ENCODE data around the gene CBLB.
"Not testable (repeated sequence)": the region's sequence is repeated elsewhere in the genome, so short reads cannot be mapped to it uniquely, and the experiment has no call there.

Gene CBLB

GRCh38 chr3:105816833-105817232, 52.0 kb downstream of the CBLB start:
- DNase-seq (ENCODE audit: low read depth) = no peak

DNA sequence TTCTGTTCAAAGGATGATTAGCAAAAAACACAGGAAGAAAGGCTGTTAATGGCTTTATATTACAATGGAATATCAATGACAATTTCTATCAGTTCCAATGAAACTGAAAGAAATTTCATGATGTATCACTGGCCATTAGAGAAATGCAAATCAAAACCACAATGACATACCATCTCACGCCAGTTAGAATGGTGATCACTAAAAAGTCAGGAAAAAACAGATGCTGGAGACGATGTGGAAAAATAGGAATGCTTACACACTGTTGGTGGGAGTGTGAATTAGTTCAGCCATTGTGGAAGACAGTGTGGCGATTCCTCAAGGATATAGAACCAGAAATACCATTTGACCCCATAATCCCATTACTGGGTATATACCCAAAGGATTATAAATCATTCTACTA, 53.5 kb downstream of the CBLB start:
- not testable (repeated sequence) for DNase-seq (ENCODE audit: low read depth)

DNA sequence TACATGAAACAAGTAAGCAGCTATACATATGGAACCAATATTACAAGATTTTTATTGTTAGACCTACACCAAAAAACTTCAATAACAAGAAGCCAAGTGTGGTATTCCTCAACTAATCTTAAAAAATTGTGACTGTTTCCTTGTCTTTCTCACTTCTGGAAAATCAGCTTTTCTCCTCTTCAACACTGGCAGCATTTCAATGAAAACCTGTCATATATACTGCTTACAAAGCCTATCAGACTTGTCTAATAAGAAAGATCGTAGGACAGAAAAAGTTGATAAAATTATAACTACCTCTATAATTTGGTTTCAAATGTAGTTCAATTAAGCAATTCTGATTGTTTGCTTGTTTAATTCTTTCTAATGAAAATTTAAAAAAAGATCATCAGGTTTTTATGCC, 55.1 kb downstream of the CBLB start:
- DNase-seq (ENCODE audit: low read depth) = no peak

DNA sequence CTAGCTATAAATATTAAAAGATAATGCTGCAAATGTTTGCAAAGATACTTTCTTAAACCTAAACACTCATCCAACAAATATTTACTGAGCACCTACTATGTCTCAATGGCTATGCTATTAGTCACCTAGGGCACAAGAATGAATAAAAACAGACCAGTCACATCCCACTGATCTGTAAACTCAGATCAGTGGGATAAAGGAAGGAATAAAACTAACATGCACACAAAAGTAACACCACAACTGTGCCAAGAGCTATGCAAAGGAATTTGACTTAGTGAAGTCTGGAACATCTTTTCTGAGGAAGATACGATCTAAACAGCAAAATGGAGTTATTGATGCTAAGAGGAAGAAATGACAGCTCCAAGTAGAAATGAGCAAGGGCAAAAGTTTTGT, 56.6 kb downstream of the CBLB start:
- DNase-seq (ENCODE audit: low read depth) = no peak

DNA sequence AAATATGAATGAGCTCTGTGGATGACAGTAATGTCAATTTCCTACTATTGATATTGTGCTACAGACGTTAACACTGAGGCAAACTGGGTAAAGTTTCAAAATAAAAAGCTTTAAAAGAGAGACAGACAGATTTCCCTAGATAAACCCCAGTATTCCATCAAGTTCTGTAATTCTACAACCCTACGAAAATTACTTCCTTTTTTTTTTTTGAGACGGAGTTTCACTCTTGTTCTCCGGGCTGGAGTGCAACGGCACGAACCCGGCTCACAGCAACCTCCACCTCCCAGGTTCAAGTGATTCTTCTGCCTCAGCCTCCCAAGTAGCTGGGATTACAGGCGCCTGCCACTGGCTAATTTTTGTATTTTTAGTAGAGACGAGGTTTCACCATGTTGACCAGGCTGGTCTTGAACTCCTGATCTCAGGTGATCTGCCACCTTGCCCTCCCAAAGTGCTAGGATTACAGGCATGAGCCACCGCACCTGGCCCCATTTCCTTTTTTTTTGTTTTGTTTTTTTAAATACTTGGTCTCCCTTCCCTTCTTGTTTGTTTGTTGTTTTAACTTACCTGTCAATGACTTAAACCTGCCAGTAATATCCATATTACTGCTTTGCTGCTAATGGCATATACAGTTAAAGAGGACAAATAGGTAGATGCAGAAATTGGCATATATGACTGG, 57.2 kb downstream of the CBLB start:
- DNase-seq (ENCODE audit: low read depth) = no peak

DNA sequence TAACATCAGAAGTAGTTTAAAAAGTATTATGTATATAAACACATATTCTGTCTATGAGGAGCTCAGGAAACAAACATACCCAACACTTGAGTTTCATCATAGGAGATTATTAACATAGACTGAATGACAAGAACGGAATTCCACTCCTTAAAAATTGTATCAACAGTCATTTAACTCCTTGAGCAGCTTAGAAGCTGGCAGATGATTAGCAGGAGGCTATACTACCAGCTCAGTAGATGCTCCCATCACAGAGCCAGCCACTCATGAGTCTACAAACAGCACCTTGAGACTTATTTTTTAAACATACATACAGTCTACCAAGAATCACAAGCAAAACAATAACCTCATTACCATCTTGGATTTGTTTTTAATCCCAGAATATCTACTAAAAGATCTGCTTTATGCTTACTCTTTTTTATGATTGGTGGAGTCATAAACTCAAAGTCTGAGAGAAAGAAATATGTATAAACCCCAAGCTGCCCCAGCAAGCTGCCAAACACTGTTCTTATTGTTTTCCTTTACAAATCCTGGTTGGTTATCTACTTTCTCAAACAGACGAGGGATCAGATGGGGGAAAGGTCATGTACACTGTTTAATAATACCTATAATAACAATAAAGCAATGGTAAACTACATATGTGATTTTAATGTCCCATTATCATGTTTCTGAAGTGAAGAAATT, 59.5 kb downstream of the CBLB start:
- DNase-seq (ENCODE audit: low read depth) = no peak

- DNase-seq (ENCODE audit: low read depth) = no peak
Measured at GRCh38 chr3:105807701-105808100, 61.1 kb downstream of the CBLB start.

GRCh38 chr3:105807146-105807545, 61.7 kb downstream of the CBLB start:
- no peak for DNase-seq (ENCODE audit: low read depth)

DNA sequence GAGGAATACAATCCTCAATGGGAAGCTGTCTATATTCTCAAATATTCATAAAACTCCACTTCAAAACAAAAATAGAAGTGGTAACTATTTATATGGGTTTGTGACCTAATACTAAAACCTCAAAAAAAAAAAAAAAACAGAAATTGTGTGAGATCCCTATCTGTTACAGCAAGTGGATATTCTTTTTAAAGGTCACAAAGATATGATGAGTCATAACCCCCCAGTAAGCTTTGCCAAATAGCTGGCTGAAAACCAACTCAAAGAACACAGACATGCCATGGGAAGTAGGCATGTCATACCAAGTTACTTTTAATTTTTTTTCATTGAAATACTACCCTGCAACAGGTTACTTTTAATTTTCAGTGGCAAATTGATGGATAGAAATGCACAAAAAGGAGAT, 62.5 kb downstream of the CBLB start:
- no peak for DNase-seq (ENCODE audit: low read depth)

DNA sequence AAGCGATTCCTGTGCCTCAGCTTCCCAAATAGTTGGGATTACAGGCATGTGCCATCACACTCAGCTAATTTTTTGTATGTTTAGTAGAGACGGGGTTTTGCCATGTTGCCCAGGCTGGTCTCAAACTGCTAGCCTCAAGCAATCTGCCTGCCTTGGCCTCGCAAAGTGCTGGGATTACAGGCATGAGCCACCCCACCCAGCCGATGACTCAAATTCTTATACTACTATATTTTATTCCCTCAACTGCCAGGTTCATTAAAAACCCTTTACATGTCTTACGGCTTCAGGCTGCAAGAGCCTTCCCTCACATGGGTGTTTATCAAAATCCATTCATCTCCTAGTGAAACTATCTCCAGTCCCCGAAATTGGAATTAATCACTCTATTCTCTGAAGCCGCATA, 63.4 kb downstream of the CBLB start:
- no peak for DNase-seq (ENCODE audit: low read depth)

DNA sequence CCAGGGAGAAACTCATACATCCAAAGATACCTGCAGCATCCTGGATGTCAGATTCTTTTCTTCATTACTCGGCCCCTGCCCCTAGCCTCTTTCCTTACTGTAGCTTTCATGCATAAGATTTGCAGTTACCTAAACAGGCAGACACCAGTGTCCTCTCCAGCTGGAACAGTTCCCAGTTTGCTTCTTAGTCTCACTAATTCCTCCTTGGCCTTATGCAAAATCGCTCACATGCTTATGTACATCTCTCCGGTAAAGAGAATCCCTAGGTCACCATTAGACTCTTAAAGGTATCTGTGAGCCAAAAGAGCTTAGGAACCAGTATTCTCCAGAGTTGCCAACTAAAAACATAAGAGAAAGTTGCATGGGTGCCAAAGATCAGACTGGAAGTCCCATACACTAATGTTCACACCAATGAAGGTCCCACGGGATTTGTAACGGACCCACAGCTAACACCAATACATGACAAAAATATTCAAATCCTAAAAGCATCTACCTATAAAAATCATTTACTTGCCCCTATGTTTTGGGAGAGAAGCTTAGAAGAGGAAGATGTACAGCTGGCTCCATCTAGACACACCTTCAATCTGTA, 66.6 kb downstream of the CBLB start:
- DNase-seq (ENCODE audit: low read depth) = no peak

DNA sequence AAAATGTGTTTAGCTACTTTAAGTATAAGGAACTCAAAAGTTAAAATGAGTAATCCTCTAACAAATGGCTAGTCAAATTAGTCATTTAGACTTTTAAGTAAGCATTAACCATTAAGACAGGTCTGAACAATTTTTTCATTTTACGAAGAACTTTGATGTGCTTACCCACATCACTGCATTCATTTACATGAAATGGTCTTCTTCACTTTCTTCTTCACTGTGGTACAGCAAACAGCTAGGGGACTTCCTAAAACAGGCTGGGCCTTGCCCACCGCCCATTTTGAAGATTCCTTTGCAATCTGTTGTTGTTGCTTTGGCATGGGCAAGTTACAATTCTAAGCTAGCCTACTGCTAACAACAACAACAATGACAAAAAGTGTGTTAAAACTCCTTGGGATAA, 67.4 kb downstream of the CBLB start:
- no peak for DNase-seq (ENCODE audit: low read depth)

GRCh38 chr3:105800320-105800719, 68.5 kb downstream of the CBLB start:
- no peak for DNase-seq (ENCODE audit: low read depth)

DNA sequence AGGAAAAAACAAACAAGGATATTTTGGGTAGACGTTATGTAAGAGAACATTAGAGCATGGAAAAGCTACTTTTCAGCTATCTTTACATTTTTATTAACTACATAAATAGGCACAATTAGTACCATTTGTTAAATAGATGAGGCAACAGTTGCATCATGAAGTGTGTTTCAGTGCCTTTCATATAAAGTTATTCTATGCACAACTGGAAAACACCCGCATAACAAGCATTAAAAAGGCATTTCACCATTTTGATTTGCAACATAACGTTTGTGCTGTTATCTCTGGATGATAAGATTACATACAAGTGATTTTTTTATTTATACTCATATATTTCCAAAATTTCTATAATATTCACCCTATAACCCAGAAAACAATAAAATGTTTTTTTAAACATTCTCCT, 69.5 kb downstream of the CBLB start:
- no peak for DNase-seq (ENCODE audit: low read depth)

DNA sequence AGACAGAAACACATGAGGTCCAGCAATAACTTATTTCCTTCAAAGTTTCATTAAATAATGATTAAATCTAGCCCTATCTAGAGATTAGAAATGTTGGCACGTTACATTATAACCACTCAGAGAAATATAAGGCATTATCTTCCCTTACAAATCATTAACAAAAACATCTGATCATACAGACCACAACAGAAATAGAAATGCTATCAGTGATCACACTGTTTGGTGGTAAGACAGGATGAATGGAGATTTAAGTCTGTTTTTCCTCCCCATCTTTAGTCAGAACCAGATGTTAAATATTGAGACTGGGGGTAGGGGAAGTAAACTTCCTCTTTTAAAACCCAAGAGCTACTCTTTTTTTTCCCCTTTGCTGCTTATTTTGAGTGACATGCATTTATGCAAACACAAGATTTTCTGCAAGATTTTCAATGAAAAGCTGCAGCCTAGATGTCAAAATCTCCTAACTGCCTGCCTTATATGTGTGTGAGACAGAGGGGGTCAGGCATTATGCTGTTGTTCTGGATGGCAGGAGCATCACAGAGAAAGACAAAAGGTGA, 70.4 kb downstream of the CBLB start:
- DNase-seq (ENCODE audit: low read depth) = no peak

DNA sequence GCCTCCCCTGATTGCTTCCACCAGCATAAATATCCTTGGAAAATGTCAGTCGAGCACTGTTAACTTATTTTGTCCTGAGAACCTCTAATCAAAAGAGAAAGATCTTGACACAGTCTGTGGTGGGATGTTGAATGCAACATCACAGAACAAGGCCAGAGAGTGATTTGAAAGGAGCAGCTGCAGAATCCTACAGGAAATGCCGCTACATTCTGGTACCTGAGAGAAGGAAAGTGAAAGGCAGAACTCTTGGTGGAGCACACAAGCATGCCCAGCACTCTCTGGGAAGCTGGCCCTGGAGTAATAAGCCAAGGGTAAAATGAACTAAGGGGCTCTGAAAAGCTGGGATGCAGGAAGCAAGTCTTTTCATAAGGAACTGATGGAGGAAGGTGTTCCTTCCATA, 75.8 kb downstream of the CBLB start:
- no peak for DNase-seq (ENCODE audit: low read depth)

GRCh38 chr3:105791919-105792786, 76.7 kb downstream of the CBLB start:
- no peak for DNase-seq (ENCODE audit: low read depth)

DNA sequence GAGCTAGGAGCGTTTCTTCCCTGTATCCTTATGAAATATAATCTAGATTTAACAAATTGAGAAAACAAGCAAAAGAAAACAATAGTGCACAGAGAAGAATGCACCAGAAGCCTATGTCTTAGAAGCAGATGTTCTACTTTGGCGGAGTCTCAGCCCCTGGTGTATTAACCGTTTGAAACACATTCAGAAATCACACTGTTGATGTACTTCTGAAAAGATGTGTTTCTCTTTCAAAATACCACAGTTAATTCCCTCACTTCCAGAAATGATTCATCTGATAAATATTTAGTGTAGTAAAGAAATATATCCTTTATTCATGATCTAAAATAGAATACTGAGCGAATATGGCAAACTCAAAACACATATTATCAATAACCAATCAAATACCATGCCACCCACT, 77.7 kb downstream of the CBLB start:
- no peak for DNase-seq (ENCODE audit: low read depth)

DNA sequence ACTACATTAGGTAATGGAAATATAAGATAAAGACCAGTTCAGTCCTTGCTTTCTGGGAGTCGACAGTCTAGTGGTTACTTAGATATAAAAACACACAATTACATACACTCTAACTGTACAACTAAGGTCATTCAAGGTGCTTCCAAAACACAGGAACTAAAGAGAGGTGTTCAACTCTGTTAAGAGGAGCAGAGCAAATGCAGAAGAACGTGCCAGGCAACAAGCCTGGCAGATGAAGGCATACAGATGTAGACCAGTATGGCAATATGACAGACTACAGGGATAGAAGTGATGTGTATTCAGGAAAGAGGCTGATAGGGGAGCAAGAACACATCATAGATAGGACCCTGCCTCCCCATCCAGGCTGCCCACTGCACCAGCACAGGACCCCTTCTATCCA, 78.3 kb downstream of the CBLB start:
- DNase-seq (ENCODE audit: low read depth) = no peak

DNA sequence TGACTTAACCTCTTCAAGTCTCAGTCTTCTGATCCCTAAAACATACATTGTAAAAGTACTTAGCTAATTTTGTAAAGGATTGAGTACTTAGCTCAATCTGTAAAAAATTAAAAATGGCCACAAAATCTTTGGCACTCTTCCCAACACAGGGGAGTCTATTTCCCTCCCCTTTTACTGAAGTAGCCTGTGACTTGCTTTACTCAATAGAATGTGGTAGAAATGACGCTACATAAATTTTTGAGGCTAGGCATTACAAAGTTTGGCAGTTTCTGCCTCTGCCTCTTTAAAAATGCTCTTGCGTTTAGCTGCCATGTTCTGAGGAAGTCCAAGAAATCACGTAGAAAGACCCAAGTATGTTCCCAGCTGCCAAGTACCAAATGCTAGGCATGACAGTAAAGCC, 80.2 kb downstream of the CBLB start:
- DNase-seq (ENCODE audit: low read depth) = no peak

GRCh38 chr3:105787453-105787852, 81.4 kb downstream of the CBLB start:
- DNase-seq (ENCODE audit: low read depth) = no peak

DNA sequence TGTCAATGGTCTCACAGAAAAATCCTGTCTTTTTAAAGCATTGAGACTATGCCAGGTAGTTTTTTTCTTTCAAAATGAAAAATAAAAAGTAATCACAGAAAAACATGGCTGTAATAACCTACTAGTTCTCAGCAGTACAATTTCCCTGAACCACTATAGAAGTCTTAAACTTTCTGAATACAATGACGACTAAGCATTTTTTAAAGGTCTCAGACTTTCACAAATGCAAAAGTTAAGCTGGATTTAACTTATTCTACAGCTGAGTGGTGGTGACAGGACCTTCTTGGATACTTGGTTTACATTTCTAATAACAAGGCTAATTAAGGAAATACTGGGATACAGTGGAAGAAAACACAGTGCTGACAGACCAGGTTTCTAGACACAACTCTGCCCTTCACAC, 81.8 kb downstream of the CBLB start:
- DNase-seq (ENCODE audit: low read depth) = no peak

DNA sequence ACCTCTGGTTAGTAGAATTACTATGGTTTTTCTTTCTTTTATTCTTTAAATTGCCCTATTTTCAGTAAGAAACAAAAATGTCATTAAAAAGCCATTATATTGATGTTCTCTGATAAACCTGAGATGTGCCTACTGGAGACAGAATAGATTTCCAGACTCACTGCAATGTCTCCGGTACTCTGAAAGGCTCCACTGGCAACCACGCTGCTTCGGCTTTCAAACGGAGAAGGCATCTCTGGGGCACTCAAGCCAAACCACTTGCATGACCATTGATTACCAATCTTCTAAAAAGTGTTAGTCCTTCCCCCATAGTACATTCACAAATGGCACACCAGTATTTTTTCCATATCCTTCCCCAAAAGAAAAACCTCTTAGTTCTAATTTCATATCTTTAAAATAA, 82.6 kb downstream of the CBLB start:
- DNase-seq (ENCODE audit: low read depth) = no peak
